Measurements from ENCODE around the gene BSN.

GRCh38 chr3:49654955-49655556 is 100.8 kb downstream of the BSN start:
- TF ChIP-seq POLR2A (IDR thresholded peaks at IDR 0.05; ENCODE audit: low read depth, low read length), result no peak
- TF ChIP-seq PAX5 (IDR thresholded peaks at IDR 0.05; ENCODE audit: insufficient read depth, low read length, severe bottlenecking), result no peak
- no peak for TF ChIP-seq TAF1 (IDR thresholded peaks at IDR 0.05; ENCODE audit: low read depth, low read length)
- TF ChIP-seq SPI1 (IDR thresholded peaks at IDR 0.05; ENCODE audit: low read depth, low read length), result no peak

Data from GM12891 (cell line).